22Rv1 (cell line): ENCODE measurements around the gene BCAS1.

Experiments
- ZFX ChIP-seq: fragments of 450-650 bp; IDR thresholded peaks from 2 replicates; pipeline ENCODE4 v1.6.1; 2017; ENCODE audit warnings: antibody characterized with exemption, borderline replicate concordance
- TF ChIP-seq, protein P1 (sequence below): fragments of 450-650 bp; IDR thresholded peaks from 2 replicates; pipeline ENCODE4 v1.5.1; 2017; ENCODE audit warnings: mild to moderate bottlenecking

DNA sequence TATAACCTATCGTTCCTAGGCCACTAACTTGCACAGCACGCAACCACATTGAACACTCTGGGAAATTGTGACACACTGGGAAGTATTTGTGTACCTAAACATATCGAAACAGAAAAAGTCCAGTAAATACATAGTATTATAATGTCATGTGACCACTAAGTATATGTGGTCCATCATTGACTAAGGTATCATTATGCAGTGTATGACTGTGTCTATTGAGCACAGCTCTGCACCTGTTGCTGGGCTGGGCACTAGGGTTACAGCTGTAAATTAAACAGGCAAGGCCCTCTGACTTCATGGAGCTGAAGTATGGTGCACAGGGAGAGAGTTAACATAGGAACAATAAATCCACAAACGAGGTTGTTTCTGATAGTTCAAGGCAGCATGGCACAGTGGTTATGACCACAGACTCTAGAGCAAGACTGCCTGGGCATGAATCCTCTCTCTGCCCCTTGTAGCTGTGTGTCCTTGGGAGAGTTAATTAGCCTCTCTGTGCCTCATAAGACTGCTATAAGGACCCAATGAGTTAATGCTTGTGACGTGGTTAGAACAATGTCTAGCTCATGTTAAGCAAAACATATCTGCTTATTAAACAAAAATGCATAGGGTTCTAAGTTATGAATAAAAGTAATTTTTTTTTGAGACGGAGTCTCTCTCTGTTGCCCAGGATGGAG lies 10.6 kb downstream of the BCAS1 start:
- TF ChIP-seq, protein P1, sequence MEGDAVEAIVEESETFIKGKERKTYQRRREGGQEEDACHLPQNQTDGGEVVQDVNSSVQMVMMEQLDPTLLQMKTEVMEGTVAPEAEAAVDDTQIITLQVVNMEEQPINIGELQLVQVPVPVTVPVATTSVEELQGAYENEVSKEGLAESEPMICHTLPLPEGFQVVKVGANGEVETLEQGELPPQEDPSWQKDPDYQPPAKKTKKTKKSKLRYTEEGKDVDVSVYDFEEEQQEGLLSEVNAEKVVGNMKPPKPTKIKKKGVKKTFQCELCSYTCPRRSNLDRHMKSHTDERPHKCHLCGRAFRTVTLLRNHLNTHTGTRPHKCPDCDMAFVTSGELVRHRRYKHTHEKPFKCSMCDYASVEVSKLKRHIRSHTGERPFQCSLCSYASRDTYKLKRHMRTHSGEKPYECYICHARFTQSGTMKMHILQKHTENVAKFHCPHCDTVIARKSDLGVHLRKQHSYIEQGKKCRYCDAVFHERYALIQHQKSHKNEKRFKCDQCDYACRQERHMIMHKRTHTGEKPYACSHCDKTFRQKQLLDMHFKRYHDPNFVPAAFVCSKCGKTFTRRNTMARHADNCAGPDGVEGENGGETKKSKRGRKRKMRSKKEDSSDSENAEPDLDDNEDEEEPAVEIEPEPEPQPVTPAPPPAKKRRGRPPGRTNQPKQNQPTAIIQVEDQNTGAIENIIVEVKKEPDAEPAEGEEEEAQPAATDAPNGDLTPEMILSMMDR, result no peak
- TF ChIP-seq ZFX, result no peak
